Measurements from ENCODE around the gene BABAM1. TPM values are rescaled to one million over a fixed set of nuclear protein-coding genes. Genes with fewer than 3 reads are reported as not detected.

The BABAM1 gene
- total and polyA plus RNA-seq, 9 of the 15 experiments (the other 6 are each of a cell fraction or from before 2014, with no cell fraction given): 14.7 to 160 (median 113) TPM

DNA sequence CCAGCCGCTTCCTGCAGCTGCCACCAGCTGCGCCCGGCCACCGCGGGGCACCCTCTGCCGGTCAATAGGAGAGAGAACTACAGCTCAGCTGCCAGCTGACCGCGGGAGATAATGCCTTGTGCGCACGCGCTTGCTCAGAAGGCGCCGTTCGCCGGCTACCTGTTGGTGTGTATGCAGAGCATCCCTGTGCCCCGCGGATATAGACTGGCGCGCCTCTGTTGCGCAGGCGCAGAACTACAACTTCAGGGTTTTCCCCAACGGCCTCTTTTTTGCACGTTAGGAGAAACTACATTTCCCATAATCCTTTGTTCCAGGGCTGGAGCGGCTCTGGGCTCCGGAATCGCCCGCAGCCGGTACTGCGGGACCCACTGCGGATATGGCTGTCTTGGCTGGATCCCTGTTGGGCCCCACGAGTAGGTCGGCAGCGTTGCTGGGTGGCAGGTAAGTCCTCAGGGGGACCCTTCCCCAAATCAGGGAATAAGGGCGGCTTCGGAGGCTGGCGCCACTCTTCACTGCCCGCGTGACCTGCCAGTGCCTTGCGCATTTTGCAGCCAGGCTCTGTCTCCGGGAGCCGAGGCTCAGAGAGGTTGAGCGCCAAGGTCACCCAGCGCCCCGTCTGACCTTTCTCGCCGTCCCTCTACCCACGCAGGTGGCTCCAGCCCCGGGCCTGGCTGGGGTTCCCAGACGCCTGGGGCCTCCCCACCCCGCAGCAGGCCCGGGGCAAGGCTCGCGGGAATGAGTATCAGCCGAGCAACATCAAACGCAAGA is 38.5 kb downstream of the BABAM1 start, which contains the start of gene MRPL34 (continued):
- TF ChIP-seq, protein P1, sequence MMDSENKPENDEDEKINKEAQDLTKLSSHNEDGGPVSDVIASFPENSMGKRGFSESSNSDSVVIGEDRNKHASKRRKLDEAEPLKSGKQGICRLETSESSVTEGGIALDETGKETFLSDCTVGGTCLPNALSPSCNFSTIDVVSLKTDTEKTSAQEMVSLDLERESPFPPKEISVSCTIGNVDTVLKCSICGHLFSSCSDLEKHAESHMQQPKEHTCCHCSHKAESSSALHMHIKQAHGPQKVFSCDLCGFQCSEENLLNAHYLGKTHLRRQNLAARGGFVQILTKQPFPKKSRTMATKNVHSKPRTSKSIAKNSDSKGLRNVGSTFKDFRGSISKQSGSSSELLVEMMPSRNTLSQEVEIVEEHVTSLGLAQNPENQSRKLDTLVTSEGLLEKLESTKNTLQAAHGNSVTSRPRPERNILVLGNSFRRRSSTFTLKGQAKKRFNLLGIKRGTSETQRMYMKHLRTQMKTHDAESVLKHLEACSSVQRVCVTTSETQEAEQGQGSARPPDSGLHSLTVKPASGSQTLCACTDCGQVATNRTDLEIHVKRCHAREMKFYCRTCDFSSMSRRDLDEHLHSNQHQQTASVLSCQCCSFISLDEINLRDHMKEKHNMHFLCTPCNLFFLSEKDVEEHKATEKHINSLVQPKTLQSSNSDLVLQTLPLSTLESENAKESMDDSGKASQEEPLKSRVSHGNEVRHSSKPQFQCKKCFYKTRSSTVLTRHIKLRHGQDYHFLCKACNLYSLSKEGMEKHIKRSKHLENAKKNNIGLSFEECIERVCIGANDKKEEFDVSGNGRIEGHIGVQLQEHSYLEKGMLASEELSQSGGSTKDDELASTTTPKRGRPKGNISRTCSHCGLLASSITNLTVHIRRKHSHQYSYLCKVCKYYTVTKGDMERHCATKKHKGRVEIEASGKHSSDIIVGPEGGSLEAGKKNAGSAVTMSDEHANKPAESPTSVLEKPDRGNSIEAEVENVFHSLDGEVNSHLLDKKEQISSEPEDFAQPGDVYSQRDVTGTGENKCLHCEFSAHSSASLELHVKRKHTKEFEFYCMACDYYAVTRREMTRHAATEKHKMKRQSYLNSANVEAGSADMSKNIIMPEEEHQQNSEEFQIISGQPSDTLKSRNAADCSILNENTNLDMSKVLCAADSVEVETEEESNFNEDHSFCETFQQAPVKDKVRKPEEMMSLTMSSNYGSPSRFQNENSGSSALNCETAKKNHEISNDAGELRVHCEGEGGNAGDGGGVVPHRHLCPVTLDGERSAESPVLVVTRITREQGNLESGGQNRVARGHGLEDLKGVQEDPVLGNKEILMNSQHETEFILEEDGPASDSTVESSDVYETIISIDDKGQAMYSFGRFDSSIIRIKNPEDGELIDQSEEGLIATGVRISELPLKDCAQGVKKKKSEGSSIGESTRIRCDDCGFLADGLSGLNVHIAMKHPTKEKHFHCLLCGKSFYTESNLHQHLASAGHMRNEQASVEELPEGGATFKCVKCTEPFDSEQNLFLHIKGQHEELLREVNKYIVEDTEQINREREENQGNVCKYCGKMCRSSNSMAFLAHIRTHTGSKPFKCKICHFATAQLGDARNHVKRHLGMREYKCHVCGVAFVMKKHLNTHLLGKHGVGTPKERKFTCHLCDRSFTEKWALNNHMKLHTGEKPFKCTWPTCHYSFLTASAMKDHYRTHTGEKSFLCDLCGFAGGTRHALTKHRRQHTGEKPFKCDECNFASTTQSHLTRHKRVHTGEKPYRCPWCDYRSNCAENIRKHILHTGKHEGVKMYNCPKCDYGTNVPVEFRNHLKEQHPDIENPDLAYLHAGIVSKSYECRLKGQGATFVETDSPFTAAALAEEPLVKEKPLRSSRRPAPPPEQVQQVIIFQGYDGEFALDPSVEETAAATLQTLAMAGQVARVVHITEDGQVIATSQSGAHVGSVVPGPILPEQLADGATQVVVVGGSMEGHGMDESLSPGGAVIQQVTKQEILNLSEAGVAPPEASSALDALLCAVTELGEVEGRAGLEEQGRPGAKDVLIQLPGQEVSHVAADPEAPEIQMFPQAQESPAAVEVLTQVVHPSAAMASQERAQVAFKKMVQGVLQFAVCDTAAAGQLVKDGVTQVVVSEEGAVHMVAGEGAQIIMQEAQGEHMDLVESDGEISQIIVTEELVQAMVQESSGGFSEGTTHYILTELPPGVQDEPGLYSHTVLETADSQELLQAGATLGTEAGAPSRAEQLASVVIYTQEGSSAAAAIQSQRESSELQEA (IDR thresholded peaks at IDR 0.05; ENCODE audit: low read depth): no peak
- TF ChIP-seq, protein P2, sequence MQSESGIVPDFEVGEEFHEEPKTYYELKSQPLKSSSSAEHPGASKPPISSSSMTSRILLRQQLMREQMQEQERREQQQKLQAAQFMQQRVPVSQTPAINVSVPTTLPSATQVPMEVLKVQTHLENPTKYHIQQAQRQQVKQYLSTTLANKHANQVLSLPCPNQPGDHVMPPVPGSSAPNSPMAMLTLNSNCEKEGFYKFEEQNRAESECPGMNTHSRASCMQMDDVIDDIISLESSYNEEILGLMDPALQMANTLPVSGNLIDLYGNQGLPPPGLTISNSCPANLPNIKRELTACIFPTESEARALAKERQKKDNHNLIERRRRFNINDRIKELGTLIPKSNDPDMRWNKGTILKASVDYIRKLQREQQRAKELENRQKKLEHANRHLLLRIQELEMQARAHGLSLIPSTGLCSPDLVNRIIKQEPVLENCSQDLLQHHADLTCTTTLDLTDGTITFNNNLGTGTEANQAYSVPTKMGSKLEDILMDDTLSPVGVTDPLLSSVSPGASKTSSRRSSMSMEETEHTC (IDR thresholded peaks at IDR 0.05): no peak
- TF ChIP-seq HMG20B (CRISPR knock-in tag; IDR thresholded peaks at IDR 0.05): no peak

Measured in K562 (cell line).